Peyer's patch (tissue), 4 donors: Measurements from ENCODE around the gene PADI2.

Experiments
- POLR2A ChIP-seq, 2 donors: fragments of 450-650 bp; IDR thresholded peaks; one replicate each; pipeline ENCODE4 v1.5.1; 2017; ENCODE audit warnings: antibody characterized with exemption in 2 of 2, mild to moderate bottlenecking in 2 of 2, moderate library complexity in 2 of 2
- TF ChIP-seq, protein P1 (sequence below), 6 experiments: fragments of 450-650 bp in 4 of 6; fragments of 200-600 bp in 2 of 6; sonication (generic) in 1 of 6; IDR thresholded peaks; one replicate each; pipeline ENCODE4 v1.5.1; 2017 to 2019; ENCODE audit warnings: antibody characterized with exemption in 6 of 6, mild to moderate bottlenecking in 3 of 6, moderate library complexity in 1 of 6

DNA sequence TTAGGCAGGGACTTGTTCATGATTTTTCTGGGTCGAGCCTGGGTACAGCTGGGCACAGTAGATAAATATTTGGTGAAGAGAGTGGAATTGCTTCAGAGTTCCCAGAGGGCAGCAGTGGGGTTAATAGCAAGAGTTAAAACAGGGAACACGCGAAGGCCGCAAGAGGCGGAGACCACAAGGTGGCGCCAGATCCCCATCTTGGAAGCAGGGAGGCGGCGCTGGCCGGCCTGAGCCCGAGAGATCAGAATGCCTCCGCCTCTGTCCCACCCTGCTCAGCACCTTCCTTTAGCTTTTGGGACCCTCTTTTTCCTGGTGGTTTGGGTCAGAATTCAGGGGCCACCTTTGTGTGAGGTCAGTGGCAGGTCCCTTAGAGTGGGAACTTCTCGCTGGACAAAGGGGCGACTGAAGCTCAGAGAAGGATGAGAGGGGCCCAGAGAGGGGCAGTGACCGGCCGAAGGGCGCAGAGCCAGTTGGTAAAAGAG lies 6.5 kb upstream of the PADI2 start:
- TF ChIP-seq, protein P1, sequence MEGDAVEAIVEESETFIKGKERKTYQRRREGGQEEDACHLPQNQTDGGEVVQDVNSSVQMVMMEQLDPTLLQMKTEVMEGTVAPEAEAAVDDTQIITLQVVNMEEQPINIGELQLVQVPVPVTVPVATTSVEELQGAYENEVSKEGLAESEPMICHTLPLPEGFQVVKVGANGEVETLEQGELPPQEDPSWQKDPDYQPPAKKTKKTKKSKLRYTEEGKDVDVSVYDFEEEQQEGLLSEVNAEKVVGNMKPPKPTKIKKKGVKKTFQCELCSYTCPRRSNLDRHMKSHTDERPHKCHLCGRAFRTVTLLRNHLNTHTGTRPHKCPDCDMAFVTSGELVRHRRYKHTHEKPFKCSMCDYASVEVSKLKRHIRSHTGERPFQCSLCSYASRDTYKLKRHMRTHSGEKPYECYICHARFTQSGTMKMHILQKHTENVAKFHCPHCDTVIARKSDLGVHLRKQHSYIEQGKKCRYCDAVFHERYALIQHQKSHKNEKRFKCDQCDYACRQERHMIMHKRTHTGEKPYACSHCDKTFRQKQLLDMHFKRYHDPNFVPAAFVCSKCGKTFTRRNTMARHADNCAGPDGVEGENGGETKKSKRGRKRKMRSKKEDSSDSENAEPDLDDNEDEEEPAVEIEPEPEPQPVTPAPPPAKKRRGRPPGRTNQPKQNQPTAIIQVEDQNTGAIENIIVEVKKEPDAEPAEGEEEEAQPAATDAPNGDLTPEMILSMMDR (IDR thresholded peaks at IDR 0.05): peak; percentile 80 to 95 (median 93)
- no peak for TF ChIP-seq POLR2A (IDR thresholded peaks at IDR 0.05)
